HG03135 (cell line): ENCODE data around the gene ESCO1.

Experiments used
- ATAC-seq: cut with Tn5 transposase; IDR thresholded peaks from one replicate; pipeline ENCODE4 v1.9.1; 2021; ENCODE audit warnings: mild to moderate bottlenecking, moderate library complexity; ENCODE audit not compliant: unreplicated experiment

Gene ESCO1

GRCh38 chr18:21490748-21491147, 109.8 kb downstream of the ESCO1 start:
- ATAC-seq: no peak

DNA sequence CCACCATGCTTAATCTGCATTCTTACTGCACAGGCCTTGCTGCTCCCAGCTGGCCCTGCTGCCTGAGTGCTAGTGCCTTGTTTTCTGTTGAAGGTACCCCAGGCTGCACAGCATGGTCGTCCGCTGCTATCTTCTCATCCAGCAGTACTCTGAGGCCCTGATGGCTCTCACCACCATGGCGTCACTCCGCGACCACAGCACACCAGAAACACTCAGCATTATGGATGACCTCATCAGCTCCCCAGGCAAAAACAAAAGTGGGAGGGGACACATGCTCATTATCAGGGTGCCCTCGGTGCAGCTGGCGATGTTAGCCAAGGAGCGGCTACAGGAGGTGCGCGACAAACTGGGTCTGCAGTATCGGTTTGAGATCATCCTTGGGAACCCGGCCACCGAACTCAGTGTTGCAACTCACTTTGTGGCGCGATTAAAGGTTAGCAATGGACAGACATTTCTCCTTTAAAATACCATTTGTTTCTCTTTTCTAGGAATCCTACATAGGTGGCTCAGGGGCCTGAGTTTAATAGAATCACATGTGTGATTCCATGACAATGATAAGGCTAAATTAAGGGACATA, 110.5 kb downstream of the ESCO1 start:
- no peak for ATAC-seq

DNA sequence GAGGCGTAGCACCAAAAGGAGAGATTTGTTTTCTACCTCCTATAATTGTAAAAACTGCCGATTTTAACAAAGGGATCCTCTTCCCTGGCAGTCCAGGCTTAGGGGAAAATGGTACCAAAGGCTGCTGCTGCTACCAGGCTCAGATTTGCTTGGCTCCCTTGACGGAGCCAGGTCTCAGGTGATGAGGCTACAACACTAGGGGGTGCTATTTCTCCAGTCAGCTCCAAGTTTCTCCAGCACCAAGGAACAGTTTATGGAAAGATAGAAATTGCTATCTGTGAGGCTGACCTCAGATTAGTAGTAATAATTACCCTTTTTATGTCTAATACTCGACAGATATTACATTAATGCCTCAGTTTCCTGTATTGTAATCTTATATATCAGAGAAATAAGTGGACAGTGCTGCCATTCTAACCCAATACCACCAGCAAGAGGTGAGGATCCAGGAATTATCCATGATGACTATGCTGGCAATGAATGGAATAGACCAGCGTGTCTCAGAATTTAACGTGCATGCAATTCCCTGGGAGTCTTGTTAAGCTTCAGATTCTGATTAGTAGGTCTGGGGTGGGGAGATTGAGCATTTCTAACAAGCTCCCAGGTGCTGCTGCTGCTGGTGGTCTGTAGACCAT, 111.3 kb downstream of the ESCO1 start:
- no peak for ATAC-seq

DNA sequence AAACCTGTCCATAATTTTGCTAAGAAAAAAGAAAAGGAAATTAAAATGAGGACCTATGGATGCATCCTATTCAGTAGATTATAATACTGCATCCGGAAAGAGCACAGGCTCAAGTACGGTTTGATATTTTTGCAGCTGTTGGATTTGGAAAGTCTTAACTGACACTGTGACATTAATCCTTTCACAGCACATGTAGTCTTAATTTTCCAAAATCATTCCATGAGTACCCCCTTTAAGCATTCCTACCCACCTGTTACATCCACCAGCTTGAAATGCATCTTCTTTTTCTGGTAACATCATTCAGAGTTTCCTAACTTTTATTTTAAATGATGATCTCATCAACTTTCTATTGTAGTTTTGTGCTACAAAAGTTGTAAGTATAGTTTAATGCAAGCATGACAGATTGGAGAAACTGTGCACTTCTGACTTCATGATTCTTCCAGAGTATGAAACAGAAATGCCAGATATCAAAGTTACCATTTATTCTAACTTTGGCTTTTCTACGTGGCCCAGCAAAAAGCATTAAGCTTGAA, 113.5 kb downstream of the ESCO1 start:
- no peak for ATAC-seq

DNA sequence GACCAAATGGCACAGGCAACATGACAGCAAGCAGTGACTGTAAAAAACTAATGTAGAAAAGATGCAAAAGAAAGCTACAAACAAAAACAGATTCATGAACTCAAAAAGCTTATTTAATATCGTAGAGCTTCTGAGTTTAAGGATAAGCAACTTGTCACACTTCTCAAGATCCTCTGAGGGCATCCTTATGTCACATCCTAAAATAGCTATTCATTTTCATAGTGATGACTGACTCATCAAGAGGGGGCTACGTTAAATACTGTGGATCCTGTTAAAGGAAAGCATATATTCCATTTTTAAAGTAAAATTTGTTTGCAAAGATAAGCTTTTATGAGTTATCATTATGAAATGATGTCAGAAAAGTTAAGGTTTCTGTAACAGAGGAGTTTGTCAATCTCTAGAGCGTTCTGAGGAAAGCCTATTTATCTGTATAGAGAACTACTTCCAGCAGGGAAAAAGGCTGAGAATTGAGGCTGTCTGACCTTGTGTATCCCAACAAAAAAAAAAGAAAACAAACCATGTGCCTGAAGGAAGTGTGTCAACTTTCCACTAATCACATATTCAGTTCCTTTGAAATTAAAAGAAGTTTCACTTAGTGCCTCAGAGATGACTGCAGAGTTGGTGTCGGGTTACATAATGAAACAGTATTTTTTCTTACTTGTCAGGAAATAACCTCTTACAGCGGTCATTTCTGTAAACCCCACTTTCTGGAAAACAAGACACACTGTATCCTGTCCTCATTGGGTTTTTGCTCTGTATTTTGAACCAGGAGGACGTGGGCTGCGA, 115.5 kb downstream of the ESCO1 start:
- no peak for ATAC-seq

GRCh38 chr18:21483051-21483450, 117.5 kb downstream of the ESCO1 start:
- no peak for ATAC-seq

DNA sequence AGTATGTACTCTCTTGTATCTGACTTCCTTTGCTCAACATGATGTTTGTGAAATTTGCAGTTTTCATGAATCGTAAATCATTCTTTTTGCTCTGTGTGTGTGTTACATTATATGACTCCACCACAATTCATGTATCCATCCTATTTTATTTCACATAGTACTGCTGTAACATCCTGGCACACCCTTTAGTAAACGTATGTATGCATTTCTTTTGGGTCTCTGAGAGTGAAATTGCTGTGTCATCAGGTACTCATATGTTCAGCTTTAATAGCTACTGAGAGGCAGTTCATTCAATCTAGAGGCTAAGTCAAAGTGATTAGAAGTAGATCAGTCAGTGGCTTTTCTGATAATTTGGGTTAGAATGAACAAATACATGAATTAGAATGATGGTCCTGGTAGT, 118.8 kb downstream of the ESCO1 start:
- no peak for ATAC-seq

DNA sequence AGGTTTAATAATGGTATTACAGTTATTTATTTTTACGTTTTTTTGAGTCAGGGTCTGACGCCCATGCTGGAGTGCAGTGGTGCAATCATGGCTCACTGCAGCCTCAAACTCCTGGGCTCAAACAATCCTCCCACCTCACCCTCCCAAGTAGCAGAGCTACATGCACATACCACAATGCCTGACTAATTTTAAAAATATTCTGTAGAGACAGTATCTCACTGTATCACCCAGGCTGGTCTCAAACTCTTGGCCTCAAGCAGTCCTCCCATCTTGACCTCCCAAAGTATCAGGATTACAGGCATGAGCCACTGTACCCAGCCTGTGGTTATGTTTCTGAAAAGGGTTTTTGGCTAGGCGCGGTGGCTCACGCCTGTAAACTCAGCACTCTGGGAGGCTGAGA, 120.8 kb downstream of the ESCO1 start:
- no peak for ATAC-seq
